ENCODE results near the gene G0S2.

Gene G0S2, protein sequence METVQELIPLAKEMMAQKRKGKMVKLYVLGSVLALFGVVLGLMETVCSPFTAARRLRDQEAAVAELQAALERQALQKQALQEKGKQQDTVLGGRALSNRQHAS

DNA sequence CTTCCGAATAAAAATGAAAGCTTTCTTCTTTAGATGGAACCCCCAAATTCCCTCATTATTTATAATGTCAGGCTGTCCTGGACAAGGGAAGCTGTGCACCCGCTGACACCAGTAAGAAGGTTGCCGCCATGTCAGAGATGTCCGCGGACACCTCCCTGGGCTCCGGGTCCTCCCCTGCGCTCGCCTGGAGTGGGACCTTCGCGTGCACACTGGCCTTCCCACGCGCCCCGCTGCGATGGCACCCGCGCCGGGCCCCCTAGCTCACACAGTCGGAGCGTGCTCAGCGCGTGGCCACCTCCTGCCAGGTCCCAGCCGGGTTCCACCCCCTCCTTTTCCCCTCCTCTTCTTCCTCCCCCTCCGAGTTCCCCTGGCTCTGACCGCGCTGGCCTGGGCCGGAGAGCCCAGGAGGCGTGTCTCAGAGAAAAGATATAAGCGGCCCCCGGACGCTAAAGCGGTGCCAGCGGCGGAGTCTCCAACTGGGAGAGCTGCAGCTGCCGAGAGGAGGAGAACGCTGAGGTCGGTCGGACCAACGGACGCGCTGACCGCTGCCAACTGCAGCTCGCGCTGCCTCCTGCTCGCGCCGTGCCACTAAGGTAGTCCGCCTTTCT is at the start of gene G0S2:
Gene G0S2, plus strand, starts transcription at position 456 of the 608 bp plus-strand sequence. CDS start 273 bp downstream, outside the sequence.
- no peak for DNase-seq (ENCODE audit: low read depth)

DNA sequence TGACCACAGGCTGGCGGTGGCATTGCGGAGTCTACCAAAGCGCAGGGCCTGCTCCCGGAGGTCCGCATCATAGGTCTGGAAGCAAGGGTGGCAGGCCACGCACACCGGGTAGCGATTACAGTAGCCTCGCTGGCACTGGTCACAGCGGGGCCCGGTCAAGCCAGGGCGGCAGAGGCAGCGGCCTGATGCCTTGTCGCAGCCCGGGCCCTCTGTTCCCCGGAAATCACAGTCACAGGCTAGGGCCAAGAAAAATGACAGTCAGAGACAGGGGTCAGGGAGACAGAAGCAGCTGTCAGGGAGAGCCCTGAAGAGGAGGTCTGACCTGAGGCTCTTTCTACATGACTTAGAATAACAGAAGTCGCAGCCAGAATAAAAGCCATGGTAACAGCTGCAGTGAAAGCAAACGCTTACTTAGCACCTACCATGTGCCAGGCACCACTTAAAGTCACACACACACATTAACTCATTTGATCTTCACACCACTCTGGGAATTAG is 49.4 kb upstream of the G0S2 start:
- no peak for DNase-seq (ENCODE audit: low read depth)

DNA sequence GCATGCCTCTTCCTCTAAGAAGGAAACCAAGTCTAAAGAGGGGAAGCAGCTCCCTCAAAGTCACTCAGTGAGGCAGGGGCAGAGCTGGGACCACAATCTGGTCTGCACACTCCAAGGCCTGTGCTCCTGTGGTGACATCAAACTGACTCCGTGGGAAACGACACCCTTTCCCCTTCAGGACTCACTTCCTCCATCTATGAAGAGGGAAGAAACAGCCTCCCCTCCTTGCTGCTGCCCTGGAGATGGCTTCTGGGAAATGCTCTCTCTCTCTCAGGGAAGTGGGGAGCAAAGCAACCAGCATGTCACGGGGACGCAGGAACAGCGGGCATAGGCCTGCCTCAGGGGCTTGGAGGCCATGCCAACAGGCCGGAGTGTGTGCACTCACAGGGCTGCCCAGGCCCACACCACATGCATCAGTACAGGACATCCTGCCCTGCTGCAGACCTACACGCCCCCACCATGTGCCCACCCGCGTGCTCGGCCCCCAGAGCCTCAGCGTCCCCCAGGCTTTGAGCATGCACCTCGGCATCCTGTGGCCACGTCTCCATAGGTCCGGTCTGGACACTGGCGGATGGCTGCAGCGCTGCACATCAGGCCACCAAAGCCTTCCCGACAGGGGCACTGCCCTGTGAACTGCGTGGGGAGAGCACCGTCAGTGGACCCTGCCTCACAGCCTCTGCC is 48.7 kb upstream of the G0S2 start:
- DNase-seq (ENCODE audit: low read depth): no peak

DNA sequence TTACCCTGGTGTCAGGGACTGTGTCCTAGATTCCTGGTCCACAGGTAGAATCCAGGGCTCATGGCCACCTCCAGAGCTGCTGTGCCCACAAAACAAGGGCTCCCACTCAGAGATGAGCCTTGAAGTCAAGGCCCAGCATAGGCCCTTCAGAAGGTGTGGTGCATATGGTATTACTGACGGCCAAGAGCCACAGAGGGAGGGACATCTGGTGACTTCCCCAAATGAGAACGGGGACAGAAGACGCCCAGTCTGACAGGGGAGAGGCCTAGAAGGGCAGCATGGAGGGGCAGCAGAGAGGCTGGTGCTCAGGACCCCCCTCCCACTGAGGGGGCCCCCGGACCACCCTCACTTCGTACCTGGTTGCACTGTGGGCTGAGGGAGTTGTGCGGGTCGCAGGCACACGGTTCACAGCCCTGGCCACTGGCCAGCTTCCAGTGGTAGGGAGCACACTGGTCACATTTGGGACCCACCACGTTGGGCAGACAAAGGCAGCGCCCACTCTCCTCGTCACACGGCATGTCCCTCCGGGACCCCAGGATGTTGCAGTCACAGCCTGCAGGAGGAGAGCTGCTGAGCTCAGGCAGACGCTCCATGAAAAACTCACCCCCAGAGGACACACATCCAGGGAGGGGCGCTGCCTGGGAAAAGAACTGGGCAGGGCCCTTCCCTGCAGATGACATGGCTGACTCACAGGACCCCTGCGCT is 48.0 kb upstream of the G0S2 start:
- DNase-seq (ENCODE audit: low read depth): no peak

DNA sequence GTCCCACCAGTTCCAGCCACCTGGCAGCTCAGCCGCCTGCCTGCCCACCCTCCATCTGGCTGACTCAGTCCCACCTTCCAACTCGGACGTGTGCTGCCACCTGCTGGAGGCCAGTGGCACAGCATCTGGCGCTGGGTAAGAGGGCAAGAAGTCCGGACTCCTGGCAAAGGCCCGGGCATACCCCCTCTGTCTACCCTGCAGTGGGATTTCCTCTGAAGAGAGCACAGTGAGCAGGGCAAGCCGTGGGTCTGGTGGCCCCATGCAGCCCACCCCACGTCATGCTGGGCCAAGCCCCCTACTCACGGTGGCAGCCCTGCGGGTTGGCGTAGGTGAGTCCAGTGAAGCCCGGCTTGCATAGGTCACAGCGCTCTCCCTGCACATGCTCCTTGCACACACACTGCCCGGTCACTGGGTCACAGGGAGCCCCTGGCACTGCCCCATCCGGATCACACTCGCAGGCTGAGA is 47.4 kb upstream of the G0S2 start:
- DNase-seq (ENCODE audit: low read depth): peak; percentile 58

DNA sequence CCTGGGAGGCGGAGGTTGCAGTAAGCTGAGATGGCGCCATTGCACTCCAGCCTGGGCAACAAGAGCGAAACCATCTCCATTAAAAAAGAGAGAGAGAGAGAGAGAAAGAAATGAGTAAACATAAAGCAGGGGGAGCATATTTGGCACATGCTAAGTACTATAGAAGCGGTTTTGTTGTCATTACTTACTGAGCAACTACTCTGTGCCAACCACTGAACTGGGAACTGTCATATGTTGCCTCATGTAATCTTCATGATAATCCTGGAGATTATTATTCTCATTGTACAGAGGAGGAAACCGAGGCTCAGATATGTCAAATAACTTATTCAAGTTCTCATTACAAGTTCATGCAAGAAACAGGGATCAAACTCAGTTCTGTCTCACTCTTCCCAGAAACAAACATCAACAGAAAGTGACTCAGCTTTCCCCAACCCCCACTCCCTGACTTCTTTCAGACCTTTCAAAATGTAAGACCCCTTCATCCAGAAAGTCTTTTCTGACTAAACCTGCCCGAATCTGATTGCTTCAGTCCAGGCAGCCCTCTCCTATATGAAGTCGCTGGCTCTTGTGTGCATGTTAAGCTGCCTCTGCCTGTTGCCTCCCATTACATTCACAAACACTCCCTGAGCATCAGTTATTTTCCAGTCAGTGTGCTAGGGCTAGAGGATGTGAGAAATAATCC is 46.5 kb upstream of the G0S2 start:
- no peak for DNase-seq (ENCODE audit: low read depth)

DNA sequence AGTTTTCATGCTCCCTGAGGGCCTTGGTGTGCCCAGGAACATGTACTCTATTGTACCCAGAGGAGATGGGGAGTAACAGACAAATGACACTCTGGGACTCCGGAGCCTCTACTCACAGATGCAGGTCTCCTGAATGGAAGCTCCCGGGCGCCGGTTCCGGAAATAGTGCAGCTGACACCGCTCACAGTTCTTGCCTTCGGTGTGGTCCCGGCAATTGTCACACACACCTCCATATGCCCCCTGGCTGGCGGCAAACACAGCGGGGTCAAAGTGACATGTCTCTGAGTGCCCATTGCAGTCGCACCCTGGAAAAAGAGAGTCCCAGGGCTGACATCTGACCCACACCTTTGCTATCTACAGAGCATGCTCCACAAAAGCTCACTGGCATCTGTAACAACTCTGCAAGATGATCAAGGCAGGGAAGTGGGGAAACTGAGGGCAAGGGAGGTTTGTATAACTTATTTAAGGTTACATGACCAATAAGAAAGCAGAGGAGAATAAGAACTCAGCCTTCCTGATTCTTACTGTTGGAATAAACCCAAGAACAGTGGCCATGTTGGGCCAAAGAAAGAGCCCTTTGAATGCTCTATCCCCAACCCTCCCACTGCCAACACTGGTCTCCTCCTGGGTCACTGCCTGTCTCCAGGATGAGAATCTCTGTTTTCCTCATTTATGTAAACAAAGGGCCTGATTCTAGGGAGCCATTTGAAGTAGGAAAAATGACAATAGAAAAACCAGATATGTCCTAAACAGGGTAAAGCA is 45.4 kb upstream of the G0S2 start:
- no peak for DNase-seq (ENCODE audit: low read depth)

DNA sequence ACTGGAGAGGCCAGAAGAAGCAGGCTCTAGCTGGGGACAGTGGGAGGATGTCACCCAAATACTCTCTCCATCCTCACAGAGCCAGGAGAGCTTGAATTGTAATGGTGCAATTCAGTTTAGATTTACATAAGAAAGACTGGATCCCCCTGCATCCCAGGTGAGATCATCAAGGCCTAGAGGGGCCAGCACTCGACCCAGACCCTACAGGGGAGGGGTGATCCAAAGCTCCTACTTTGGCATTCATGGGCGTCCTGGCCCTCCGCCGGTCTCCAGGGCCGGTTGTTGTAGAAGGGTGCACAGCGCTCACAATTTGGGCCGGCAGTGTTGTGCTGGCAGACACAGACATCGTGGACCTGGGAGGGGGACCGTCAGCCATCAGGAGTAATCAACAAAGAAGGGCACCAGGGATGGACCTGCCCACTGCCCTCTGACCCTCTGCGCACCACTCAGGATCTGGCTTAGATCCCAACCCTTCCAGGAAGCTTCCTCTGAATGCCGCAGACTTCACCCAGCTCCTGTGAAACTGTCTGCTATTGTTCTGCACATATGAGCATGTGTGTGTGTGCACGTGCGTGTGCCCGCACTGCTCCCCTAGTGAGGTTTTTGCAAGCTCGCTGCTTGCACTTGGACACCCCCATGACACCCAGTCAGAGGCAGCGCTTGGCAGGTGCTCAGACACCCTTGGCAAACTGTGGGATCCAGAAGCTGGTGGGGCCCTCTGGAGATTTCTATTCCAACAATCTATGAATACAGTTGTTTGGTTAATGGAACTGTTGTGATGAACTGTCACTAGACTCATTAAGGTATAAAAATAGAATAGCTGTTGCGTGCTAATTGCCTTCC is 44.6 kb upstream of the G0S2 start:
- DNase-seq (ENCODE audit: low read depth): no peak

DNA sequence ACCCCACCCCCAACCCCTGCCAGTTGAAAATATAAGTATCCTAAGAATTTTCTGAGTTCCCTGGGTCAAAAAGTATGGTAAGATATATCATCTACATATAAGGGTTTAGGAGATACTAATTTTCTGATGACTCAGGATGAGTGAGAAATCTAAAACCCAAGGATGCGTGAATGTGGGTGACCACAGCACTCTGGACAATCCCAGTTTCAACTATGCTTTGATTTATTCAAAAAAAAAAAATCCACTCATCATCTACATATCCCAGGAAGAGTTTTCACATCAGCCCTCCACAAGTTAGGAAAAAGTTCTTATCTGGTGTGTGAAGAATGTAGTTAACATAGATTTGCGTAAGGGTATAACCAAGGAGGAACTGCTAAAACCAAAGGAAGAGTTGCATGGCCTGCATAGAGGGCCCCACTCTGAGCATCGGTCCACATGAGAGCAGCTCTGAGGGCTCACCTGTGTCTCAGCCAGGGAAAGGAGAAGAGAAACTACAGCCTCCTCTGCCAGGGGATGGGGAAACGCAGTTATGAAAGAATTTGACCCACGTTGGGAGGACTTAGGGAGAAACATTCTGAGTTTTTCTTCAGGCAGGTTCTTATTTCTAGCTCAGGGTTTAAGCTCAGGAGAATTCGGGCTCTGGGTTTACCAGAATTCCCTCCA is 41.7 kb upstream of the G0S2 start:
- no peak for DNase-seq (ENCODE audit: low read depth)

DNA sequence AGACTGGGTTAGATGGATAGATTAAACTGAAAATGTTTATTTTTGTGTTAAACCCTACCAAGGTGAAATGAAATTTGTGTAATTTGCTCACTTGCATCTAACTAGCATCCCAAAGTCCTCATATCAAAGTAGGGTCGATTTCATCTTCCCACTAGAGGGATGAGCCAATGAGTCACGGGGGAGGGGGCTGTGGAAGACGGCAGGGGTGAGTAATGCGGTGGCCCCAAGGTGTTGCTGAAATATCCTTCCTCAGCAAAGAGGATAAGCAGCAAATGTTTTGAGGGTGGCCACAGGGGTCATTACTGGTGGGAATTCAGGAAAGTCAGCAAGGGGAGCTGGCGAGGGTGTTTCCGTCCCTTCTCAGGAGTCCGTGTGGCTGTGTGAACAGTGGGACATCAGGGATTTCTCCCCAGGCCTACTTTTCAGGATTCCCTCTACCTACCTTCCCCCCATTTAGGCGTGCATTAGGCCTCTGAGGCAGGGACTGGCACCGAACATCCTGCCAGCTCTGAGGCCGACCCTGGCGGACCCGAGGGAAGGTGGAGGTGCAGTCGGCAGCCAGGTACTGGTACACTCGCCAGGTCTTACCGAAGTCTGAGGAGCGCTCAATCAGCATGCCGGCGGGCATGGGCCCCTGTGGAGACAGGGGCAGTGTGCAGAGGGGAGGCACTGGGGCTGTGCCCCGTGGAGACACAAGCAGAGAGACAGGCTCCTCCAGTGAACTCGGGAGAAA is 41.0 kb upstream of the G0S2 start:
- DNase-seq (ENCODE audit: low read depth): no peak

DNA sequence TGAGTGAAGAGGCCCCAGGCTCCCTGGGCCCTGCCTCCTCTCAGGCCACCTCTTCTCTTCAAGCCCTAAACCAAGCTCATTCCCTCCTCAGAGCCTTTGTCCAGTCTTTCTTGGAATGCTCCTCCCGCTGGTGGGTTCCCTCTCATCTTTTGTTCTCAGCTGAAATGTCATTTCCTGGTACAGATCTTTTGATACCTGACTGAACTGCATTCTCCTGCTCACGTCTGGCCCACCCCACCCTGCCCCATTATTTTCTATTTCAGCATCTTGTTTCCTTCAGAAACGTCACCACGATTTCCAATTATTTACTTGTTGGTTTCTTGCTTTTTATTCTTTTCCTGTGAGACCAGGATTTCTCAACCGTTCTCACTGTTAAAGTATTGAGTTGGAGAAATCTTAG is 39.4 kb upstream of the G0S2 start:
- no peak for DNase-seq (ENCODE audit: low read depth)

DNA sequence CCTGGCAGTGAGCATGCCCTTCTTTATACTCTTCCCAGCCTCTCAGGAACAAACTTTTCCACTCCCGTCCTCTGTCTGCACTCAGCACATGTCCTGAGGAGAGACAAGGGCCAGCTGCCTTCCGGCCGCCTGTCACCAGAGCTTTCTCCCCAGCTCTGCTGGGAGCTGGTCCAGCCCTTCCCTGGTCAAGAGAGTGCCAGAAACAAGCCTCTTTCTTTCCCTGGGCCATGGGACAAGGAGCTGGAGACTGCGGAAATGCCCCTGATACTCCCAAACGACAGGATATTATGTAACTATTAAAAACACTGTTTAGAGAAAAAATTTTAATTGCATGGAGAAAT is 33.4 kb upstream of the G0S2 start:
- no peak for DNase-seq (ENCODE audit: low read depth)

DNA sequence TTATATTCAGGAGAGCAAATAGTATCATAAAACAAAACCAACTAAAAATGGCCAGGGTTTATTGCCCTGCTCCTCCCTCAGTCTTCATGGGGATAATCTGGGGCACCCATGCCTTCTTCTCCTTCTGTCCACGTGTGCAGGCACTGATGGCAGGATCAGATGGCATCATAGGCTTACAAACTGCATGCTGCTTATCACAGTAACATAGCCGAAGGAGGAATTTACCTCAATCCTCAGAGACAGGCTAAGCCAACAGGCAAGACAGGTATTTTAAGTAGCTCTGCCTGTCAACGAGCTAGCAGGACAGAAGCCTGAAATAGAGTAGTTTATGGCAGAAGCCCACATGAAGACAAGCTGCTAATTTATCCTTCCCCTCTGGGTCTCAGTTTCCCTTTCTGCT is 32.4 kb upstream of the G0S2 start:
- DNase-seq (ENCODE audit: low read depth): no peak

DNA sequence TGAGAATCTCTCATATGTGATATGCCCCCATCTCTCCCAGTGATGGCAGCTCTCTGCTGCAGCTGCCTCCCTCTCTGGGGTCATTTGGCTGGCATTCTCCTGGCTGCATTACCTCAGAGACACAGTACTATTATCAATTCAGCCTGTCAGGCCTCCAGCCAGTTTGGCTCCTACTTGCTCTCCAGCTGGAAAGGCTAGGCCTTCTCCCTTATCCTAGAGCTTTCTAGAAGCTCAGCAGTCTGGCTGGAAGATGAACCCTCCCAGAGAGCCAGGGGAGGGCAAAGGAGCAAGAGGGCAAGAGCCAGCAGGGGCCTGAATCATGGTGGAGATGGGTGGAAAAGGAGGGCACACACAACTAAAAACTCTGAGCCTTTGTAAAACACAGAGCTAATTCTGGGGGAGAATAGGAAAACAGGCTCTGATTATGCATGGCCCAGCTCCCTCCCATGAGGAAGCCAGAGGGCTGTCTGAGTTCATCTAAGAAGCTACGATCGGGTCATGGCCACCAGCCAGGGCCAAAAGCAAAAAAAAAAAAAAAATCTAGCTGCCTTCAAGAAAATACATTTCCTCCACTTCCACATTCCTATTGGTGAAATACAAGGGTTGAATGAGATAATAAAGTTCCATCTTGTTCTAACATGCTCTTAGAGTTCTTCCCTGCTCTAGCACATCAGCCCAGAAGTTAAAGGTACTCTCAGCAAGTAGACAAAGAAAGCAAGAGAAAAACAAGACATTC is 31.8 kb upstream of the G0S2 start:
- no peak for DNase-seq (ENCODE audit: low read depth)

DNA sequence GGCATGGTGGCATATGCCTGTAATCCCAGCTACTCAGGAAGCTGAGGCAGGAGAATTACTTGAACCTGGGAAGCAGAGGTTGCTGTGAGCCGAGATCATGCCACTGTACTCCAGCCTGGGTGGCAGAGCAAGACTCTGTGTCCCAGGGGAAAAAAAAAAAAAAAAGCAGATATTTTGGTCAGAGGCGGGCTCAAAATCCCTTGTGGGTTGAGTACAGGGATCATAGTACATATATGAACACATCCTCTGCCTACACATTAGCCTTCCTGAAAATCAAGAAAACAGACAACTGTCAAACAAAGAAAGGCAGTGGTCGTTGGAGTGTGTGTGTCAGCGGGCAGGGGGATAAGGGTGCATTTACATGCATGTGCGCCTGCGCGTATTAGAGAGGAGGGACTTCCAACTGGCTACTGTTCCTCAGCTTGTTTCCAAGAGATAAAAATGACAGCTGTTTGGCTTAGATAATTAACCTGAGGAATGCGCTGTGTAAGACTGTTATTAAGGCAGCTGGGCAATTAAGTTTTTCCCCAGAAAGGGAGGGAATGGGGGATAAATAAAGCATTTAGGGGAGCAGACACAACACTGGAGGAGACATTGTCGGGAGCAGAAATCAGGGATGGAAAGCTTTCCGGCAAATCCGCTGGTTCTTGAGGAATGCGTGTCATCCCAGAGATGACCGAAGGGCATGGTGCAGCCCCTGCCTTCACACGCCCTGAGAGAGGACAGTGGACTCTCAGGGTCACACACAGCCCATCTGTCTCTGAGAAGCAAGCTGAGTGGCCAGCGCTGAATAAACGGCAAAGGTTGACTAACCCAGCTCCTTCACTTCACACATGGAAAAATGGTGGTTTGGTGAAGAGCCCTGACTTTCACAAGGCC is 29.4 kb upstream of the G0S2 start:
- no peak for DNase-seq (ENCODE audit: low read depth)

DNA sequence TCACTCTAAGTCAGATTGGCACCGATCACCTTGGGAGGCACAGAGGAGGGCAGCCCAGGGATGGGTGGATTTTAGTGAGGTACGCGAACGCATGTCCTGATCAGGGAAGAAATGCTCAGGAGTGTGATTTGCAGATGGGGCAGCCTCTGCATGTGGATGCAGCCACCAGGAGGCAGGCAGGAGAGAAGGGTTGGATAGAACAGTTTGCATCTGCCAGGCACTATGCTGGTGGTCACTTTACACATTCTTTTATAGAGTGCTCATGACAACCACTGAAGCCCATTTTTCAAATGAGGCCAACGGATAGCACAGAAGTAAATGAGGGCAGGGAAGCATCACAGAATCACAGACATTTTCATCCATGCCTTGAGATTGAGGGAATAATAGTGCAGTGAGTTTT is 28.7 kb upstream of the G0S2 start:
- no peak for DNase-seq (ENCODE audit: low read depth)

DNA sequence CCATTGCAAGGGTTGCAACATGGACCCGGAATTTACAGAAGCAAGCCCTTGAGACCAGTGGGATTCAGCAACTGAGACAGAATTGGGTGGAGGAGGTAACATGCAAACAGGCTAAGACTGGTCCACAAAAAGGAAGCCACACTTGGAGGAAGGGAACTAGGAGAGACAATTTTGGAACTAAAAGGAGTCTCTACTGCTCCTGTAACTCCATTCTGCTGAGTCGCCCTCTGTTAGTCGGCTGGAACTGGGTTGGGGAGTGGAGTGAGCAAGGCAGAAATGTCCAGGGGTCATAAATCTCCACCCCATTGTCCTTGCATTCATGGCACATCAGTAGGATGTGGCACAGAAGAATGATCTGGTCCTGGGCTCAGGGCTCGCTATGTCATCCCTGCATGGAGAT is 28.1 kb upstream of the G0S2 start:
- DNase-seq (ENCODE audit: low read depth): no peak

DNA sequence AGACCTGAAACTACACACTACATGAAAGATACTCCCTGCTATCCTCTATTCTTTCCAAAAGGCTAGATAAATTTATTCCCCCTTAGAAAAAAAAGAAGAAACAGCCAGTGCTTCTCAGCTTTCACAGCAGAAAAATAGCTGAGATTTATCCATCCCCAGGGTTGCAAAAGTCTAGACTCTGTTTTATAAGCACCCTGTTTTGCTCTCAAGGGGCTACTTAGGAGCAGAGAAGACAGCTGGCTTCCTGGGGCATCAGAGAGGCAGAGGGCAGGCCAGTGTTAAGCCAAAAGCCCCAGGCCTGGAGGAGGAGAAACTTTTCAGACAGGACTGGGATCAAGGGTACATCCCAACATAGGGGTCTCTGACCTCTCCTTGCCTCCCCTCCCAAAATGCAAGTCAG is 26.9 kb upstream of the G0S2 start:
- no peak for DNase-seq (ENCODE audit: low read depth)

Data from stimulated activated CD8-positive, alpha-beta memory T cell treated with anti-CD3 and anti-CD28 coated beads, Interleukin-12 subunit alpha, Interleukin-12 subunit beta, amount 100 ng/mL, for 1 hour (primary cell).